ENCODE measurements around the gene NFATC4. TPM values are rescaled to one million over a fixed set of nuclear protein-coding genes. Genes with fewer than 3 reads are reported as not detected.

The NFATC4 gene
- total RNA-seq, 1 donor from 2014 or later, result 298 TPM

DNA sequence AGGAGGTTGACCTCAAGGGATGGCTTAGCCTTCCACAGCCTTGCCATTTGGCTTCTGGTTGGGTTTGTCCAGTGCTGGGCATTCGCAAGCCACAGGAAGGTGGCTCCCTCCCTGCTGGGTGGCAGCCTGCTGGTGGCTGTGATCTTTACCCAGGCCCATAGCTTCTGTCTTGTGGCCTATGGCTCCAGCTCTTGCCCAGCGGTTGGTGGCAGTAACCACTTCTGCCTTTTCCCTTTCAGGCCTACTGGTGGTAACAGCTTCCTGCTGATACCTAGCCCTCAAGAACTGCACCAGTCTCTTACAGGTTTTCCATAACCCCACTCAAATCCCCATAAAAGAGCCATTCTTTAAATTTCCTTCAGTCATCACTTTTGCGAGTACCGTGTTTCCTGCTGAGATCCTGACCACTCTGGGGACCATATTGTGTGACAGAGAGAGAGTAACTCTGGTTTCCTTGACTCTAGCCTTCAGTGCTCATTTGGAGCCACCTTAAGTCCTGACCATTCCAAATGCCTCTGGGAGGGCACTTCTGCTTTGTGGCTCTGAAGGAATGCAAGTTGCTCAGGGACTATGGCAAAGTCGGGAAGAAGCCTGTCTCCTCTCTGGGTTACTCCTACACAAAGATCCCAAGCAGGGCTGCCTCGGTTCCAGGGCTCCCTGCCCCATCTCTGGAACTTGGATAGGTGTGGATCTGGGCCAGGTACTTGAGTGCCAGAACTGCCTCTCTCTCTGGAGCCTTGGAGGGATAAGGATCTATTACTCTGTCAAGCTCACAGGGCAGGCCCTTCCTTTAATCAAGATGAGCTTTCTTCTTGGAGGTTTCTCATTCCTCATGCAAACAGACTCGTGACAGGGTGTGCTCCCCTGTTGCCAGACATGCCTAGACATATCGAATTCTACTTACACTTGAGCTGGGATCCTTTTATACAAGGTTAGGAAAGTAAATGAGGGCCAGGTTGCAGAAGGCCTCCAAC is 27.9 kb downstream of the NFATC4 start:
- Mint-ChIP-seq H3K4me1 (peaks cover 76% of the 10 kb centered on the region), H3K27ac (peak overlapping the region; percentile 84), H3K27me3 (ENCODE audit: low read depth) (no peaks in the 10 kb centered on the region), H3K4me3 (no peak overlapping the region), H3K36me3 (no peaks in the 10 kb centered on the region), H3K9me3 (peaks cover 5% of the 10 kb centered on the region)
- no peak for DNase-seq (ENCODE audit: low spot score in 2 of 2, unreplicated experiment in 2 of 2)
- TF ChIP-seq, protein P1, sequence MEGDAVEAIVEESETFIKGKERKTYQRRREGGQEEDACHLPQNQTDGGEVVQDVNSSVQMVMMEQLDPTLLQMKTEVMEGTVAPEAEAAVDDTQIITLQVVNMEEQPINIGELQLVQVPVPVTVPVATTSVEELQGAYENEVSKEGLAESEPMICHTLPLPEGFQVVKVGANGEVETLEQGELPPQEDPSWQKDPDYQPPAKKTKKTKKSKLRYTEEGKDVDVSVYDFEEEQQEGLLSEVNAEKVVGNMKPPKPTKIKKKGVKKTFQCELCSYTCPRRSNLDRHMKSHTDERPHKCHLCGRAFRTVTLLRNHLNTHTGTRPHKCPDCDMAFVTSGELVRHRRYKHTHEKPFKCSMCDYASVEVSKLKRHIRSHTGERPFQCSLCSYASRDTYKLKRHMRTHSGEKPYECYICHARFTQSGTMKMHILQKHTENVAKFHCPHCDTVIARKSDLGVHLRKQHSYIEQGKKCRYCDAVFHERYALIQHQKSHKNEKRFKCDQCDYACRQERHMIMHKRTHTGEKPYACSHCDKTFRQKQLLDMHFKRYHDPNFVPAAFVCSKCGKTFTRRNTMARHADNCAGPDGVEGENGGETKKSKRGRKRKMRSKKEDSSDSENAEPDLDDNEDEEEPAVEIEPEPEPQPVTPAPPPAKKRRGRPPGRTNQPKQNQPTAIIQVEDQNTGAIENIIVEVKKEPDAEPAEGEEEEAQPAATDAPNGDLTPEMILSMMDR (IDR thresholded peaks at IDR 0.05; ENCODE audit: unreplicated experiment), result no peak

DNA sequence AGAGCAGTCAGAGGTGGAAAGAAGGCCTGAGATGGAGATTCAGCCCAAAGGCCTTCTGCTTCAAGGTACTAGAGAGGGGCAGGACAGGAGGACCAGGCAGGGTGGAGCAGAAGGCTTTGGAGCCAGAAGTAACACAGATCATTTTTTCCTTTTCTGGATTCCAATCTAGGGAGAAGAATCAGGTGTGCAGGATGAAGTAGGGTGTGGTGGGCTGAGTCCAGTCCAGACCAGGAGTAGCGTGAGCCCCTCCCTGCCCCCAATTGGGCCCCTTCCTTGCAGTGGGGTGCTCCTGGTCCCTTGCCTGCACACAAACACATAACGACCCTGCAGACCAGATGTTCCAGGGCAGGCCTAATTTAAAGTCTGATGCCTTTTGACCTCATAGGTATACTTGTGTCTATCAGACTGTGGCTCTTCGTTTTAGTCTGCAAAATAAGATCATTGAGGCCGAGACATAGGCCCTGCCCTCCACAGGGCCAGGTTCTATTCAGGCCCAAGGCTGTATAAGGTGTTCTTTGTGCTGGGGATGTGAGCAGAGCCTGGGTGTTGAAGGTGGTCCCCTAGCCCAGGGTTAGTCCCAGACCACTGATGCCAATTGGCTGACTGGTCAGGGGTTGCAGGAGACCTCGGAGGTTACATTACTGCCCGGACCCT is 29.8 kb downstream of the NFATC4 start:
- Mint-ChIP-seq H3K4me3 (peak overlapping the region; percentile 46), H3K4me1 (peaks cover 78% of the 10 kb centered on the region), H3K27ac (peak overlapping the region; percentile 84), H3K36me3 (peaks cover under 1% of the 10 kb centered on the region), H3K27me3 (ENCODE audit: low read depth) (no peaks in the 10 kb centered on the region), H3K9me3 (peaks cover 5% of the 10 kb centered on the region)
- TF ChIP-seq, protein P1 (IDR thresholded peaks at IDR 0.05; ENCODE audit: unreplicated experiment), result no peak
- DNase-seq (ENCODE audit: low spot score in 2 of 2, unreplicated experiment in 2 of 2), result no peak

DNA sequence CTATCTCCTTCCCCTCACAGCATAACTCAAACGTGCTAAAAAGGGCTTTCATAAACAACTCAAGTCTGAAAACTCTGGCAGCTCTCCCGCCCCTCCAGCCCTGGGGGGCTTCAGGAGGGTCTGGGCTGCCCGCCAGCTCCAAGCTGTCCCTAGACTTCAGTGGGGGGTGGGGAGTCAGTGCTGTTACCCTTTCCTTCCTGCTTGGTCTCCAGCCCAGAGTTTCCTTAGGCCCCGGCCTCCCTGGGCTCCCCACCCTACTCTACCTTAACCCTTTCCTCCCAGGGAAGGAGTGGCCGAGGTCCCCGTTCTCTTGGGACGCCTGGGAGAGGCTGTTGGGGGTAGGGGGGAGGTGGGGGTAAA is 30.3 kb downstream of the NFATC4 start:
- TF ChIP-seq, protein P1 (IDR thresholded peaks at IDR 0.05; ENCODE audit: unreplicated experiment), result no peak
- peaks cover 2% of the 10 kb centered on the region for H3K36me3 Mint-ChIP-seq
- H3K4me1 Mint-ChIP-seq, result peaks cover 82% of the 10 kb centered on the region
- no peaks in the 10 kb centered on the region for H3K27me3 Mint-ChIP-seq (ENCODE audit: low read depth)
- peak; percentile 46 to 68 for DNase-seq (ENCODE audit: low spot score in 2 of 2, unreplicated experiment in 2 of 2)
- peak overlapping the region; percentile 84 for H3K27ac Mint-ChIP-seq
- peaks cover 5% of the 10 kb centered on the region for H3K9me3 Mint-ChIP-seq
- H3K4me3 Mint-ChIP-seq, result peak overlapping the region; percentile 46

DNA sequence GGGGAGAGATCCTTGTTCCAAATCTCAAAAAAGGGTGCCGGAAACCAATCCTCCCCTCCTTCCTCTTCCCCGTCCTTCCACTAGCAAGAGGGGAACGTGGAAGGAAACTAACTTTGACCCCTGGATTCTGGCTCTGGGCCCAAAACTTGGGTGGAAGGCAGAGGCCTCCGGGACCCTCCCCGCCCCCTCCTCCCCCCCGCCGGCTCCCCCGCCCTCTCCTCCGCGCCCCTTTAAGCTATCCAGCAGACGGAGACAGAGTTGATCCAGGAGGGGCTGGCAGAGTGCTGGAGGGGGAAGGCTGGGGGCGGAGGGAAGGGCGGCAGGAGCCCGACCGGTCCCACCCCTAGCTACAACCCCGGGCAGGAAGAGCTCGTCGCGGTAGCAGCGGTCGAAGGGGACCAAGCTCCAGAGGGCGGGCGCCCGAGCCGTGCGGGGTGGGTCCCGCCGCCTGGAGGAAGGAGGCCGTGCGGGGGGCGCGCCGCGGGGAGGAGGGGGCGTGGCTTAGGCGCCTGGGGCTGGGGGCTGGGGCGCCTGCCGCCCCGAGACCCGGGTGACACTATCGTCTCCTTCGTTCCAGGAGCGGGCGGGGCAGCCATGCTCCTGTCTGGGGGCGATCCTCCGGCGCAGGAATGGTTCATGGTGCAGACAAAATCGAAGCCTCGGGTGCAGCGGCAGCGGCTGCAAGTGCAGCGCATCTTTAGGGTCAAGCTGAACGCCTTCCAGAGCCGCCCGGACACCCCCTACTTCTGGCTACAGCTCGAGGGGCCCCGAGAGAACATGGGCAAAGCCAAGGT is 30.9 kb downstream of the NFATC4 start, which contains the start of gene NYNRIN:
NYNRIN (plus strand) TSS at position 351 of the 794 bp plus-strand sequence; CDS start at position 595, 244 bp downstream.
- peaks cover 2% of the 10 kb centered on the region for H3K36me3 Mint-ChIP-seq
- no peaks in the 10 kb centered on the region for H3K27me3 Mint-ChIP-seq (ENCODE audit: low read depth)
- peaks cover 5% of the 10 kb centered on the region for H3K9me3 Mint-ChIP-seq
- DNase-seq (ENCODE audit: low spot score in 2 of 2, unreplicated experiment in 2 of 2), result peak; percentile 44 to 79
- peaks cover 83% of the 10 kb centered on the region for H3K4me1 Mint-ChIP-seq
- H3K4me3 Mint-ChIP-seq, result peak within 1 kb of the TSS; percentile 97
- peak within 1 kb of the TSS; percentile 98 for H3K27ac Mint-ChIP-seq
- TF ChIP-seq, protein P1 (IDR thresholded peaks at IDR 0.05; ENCODE audit: unreplicated experiment), result no peak

DNA sequence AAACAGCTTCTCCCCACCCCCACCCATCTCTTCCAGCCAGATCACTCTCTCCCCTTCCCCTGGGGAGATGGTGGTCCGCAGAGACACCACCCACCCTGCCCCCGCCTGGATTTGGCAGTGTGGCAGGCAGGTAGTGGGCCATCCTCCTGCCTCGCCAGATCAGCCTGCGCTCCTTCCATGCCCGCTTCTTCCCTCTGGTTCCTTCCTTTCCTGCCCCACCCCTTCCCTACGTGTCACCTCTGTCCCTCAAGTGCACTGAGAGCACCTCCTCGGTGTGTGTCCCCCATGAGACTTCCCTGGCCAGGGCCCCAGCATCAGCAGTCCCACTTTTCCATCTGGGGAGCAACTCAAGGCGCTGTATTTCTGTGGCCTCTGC is 31.5 kb downstream of the NFATC4 start:
- TF ChIP-seq, protein P1 (IDR thresholded peaks at IDR 0.05; ENCODE audit: unreplicated experiment), result no peak
- peak overlapping the region; percentile 98 for H3K27ac Mint-ChIP-seq
- peaks cover 5% of the 10 kb centered on the region for H3K9me3 Mint-ChIP-seq
- peak overlapping the region; percentile 97 for H3K4me3 Mint-ChIP-seq
- peaks cover 2% of the 10 kb centered on the region for H3K36me3 Mint-ChIP-seq
- H3K27me3 Mint-ChIP-seq (ENCODE audit: low read depth), result no peaks in the 10 kb centered on the region
- DNase-seq (ENCODE audit: low spot score in 2 of 2, unreplicated experiment in 2 of 2), result no peak
- H3K4me1 Mint-ChIP-seq, result peaks cover 83% of the 10 kb centered on the region

Measured in mesothelial cell of epicardium (in vitro differentiated cells).